GM15510 (cell line): ENCODE results near the gene CFAP251.

Experiments
- POLR2A ChIP-seq: IDR thresholded peaks from 3 replicates; pipeline ENCODE4 v1.6.1; 2011; ENCODE audit warnings: borderline replicate concordance; ENCODE audit not compliant: insufficient read length; ENCODE audit errors: extremely low read depth

The CFAP251 gene

DNA sequence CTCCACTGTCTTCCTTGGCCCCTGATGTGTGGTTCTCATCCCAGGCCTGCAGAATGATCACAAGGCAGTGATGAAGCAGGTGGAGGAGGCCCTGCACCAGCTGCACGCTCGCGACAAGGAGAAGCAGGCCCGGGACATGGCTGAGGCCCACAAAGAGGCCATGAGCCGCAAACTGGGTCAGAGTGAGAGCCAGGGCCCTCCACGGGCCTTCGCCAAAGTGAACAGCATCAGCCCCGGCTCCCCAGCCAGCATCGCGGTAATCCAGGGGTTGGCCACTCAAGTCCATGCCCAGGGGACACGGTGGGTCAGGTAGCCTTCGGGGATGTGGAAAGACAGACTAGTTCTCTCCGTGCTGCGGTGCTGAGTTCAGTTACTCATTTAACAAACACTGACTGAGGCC lies 18.8 kb upstream of the CFAP251 start:
- TF ChIP-seq POLR2A: no peak

DNA sequence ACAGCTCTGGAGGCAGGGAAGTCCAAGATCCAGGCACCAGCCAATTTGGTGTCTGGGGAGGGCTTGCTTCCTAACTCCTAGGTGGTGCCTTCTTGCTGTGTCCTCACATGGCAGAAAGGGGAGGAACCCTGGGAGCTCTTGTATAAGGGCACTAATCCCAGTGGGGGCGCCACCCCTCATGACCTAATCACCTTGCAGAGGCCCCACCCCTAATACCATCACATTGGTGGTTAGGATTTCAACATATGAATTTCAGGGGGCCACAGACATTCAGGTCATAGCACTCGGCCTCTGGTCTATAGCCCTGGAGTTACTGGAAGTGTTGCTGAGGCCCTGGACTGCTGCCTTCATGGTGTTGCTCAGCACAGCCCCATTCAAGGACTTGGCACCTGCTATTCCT lies 15.2 kb upstream of the CFAP251 start:
- TF ChIP-seq POLR2A: no peak

DNA sequence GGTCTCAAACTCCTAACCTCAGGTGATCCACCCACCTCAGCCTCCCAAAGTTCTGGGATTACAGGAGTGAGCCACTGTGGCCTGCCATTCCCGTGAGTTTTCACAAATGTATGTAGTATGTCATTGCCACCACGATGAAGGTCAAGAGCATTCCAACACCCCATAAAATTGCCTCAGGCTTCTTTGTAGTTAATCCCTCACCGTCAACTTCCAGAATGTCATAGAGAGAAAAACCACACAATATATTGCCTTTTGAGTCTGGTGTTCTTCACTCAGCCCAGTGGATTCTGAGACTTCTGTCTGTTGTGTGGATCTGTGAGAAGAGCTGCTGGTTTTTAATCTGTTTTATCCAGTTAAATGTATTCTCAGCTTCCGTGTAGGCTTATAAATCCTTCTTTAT lies 12.6 kb upstream of the CFAP251 start:
- no peak for TF ChIP-seq POLR2A

DNA sequence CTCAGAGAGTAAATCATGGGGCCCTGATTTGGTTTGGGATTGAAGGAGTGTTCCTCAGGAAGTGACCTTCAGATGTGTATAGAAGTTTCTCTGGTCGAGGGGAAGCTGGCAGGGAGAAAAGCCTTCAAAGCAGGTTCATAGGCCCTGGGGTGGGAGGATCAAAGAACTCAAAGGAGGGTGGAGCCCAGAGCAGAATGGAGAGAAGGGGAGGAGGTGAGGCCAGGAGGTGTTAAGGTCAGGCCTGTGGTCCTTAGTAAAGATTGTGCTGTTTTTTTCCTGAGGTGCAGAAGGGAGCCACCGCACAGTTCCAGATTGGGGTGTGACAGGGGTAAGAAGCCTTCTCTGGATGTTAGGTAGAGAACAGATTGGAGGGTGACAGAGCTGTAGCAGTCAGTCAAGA lies 9.7 kb upstream of the CFAP251 start:
- no peak for TF ChIP-seq POLR2A

- TF ChIP-seq POLR2A: no peak
These were observed 6.4 kb upstream of the CFAP251 start for GRCh38 chr12:121911824-121912585.

GRCh38 chr12:121915841-121916321 lies 2.5 kb upstream of the CFAP251 start:
- TF ChIP-seq POLR2A: no peak

DNA sequence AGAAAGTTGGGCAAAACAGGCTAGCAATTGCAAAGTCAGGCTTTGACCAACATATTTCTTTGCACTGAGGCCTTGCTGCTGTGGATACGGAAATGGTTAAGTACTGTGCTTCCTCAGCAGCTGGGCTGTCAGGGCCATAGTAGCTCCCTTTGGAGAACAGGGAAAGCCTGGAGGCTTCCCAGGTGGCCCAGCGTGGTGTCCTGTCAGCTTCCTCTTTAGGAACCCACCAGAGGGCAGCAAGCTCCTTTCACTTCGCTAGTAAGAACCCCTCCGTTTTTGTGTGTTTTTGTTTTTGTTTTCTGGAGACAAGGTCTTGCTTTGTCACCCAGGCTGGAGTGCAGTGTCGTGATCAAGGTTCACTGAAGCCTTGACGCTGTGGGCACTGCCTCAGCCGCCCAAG lies 1.7 kb upstream of the CFAP251 start:
- TF ChIP-seq POLR2A: no peak

- no peak for TF ChIP-seq POLR2A
These were observed 267 bp downstream of the CFAP251 start for GRCh38 chr12:121918679-121919038.

GRCh38 chr12:121921066-121921465 lies 2.7 kb downstream of the CFAP251 start:
- TF ChIP-seq POLR2A: no peak

DNA sequence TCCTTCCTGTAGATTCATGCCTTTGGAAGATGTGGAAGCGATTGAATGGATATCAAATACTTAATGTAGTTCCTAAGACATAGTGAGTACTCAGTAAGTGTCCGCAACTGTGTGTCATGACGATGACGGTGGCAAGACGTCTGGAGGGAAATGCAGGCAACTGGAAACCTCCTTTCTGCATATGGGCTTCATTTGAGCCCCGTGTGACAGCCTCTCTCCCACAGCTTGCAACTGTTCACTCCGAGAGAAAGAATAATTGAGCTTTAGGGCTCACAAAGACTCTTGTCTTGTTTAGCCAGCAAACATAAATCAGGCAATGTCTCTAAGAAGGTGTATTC lies 6.9 kb downstream of the CFAP251 start:
- no peak for TF ChIP-seq POLR2A

DNA sequence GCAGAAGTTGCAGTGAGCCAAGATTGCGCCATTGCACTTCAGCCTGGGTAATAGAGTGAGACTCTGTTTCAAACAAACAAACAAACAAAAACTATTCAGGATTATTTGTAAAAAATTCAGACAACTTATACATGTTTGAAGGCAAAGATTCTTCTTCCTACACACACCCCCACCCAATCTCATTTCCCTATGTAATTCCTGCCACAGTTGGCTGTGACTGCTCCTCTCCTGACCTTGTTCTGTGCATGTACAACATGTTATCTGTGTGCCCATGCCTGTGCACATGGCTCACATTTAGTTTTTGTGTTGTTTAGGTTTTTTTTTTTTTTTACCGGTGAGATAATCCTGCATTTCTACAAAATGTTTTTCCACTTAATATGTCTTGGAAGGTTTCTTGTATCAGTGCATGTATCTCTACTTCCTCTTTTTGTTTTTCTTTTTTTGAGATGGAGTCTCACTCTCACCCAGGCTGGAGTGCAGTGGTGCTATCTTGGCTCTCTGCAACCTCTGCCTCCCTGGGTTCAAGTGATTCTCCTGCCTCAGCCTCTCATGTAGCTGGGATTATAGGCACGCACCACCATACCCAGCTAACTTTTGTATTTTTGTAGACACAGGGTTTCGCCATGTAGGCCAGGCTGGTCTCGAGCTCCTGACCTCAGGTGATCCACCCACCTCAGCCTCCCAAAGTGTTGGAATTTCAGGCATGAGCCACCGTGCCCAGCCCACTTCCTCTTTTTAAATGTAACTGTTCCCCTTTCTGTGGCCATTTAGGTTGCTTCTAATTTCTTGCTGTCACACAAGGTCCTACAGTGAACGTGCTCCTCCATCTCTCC lies 8.7 kb downstream of the CFAP251 start:
- TF ChIP-seq POLR2A: no peak

DNA sequence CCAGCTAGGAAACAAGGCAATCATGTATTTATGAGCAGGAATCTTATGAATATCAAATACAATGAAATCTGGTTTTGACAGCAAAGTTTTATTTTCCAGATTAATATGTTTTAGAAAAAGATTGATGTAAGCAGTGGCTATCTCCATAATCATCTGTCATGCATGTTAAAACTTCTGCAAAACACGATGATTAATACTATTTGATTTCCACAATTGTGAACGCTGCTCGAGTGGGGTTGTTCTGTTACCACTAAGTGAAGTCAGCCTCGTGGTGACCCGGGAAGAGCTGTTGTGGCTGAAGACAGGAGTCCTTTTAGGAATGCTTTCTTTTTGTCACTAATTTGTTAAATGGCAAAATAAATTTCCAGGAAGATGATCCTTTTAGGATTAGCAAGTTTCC lies 9.4 kb downstream of the CFAP251 start:
- TF ChIP-seq POLR2A: no peak

GRCh38 chr12:121930862-121931261 lies 12.5 kb downstream of the CFAP251 start:
- TF ChIP-seq POLR2A: no peak

DNA sequence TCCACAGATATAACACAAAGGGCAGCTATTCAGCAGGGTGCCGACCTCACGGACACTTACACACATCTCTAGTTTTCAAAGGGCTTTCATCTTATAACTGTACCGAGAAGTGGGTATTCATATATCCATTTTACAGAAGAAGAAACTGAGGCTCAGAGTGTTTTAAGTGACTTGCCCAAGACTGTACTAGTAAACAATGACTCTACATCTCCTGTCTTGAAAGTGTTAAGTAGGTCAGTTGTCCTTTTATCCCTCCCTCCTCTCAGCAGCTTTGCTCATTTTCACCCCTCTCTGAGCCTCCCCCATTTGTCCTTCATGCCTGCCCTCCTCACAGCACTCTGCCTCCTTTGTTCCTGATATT lies 13.8 kb downstream of the CFAP251 start:
- TF ChIP-seq POLR2A: no peak

- TF ChIP-seq POLR2A: no peak
These were observed 14.6 kb downstream of the CFAP251 start for GRCh38 chr12:121932914-121933521.
